ENCODE results near the gene RFX6.
"Not testable (repeated sequence)": the region's sequence is repeated elsewhere in the genome, so short reads cannot be mapped to it uniquely, and the experiment has no call there.

The RFX6 gene, protein sequence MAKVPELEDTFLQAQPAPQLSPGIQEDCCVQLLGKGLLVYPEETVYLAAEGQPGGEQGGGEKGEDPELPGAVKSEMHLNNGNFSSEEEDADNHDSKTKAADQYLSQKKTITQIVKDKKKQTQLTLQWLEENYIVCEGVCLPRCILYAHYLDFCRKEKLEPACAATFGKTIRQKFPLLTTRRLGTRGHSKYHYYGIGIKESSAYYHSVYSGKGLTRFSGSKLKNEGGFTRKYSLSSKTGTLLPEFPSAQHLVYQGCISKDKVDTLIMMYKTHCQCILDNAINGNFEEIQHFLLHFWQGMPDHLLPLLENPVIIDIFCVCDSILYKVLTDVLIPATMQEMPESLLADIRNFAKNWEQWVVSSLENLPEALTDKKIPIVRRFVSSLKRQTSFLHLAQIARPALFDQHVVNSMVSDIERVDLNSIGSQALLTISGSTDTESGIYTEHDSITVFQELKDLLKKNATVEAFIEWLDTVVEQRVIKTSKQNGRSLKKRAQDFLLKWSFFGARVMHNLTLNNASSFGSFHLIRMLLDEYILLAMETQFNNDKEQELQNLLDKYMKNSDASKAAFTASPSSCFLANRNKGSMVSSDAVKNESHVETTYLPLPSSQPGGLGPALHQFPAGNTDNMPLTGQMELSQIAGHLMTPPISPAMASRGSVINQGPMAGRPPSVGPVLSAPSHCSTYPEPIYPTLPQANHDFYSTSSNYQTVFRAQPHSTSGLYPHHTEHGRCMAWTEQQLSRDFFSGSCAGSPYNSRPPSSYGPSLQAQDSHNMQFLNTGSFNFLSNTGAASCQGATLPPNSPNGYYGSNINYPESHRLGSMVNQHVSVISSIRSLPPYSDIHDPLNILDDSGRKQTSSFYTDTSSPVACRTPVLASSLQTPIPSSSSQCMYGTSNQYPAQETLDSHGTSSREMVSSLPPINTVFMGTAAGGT

DNA sequence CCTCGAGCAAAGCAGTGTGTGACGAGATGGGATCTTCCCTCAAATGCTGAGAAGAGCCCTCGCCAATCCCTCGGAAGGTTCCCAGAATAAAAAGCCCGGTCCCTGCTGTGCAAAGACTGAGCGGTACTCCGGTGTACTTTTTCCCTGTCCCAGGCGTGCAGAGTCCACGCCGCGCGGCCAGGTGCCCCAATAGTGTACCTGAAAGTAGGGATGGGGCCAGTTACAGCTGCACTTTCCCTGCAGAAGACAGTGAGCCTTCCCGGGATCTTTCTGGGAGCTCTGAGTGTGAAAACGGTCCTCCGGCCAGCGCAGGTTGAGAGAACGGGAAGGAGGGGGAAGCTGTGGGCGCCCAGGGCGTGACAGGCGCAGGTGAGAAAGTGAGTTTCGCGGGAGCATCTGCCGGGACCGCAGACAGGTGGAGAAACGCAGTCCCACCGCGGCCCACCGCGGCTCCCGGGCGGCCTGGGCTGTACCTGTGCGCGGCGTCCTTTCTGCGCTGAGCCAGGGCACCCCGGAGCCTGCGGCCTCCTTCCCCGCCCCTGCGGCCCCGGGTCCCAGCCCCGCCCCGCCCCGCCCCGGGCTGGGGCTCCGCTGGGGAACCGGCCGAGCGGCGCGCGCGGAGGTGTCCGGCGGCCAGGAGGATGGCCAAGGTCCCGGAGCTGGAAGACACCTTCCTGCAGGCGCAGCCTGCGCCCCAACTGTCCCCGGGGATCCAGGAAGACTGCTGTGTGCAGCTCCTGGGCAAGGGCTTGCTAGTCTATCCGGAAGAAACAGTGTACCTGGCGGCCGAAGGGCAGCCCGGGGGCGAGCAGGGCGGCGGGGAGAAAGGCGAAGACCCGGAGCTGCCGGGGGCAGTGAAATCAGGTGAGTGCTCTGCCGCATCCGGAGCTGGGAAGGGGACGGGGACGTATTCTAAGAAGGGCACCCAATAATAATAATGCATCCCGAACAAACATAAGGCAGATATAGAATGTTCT, at the start of gene RFX6:
TSS of gene RFX6 (plus strand) at position 608 of the 977 bp plus-strand sequence. CDS start at position 642, 34 bp downstream.
- DNase-seq (ENCODE audit: low spot score): peak; percentile 59

DNA sequence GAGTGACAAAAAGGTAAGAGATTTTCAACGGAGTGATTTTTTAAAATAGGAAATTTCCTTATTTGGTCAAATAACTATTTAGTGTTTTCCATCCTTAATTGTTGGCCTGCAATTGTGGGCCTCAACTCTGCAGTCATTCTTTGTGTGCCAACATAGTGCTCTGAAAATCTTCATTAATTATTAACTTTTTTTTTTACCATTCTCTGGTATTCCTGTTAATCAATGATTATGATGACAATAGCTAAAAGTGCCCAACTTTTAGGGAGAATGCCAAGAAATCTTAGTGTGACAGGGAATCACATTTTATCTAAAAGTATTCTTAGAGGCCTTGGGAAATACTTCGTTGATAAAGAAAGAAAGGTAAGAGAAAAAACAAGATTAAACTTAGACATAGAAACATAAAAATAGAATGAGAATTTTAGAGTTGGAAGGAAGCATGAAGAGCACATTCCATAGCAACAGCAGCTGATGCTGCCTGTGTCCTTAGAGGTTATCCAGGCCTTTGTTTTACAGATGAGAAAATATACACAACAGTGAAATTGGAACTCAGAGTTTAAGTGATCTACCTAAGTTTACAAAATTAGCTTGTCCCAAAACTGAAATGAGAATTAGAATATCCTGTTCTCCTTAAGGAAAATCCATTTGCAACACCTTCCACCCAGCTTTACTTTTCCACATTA, 49.3 kb upstream of the RFX6 start:
- no peak for DNase-seq (ENCODE audit: low spot score)

DNA sequence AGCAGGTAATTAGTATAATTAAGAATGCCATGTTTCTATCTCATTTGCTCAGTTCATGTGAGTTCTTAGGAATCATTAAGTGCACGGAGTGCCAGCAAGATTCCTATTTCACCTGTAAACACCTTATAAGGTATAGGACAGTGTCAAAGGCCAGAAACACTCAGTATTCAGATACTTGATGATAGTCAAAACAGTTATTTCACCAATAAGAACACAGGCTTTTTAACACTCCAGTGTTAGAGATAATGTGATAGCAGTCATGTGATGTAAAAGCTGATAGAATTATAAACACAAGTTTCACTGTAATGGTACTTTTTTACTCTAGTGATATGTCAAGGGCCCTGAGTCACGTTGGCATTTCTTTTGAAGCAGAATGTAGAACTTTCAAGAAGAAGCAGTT, 48.1 kb upstream of the RFX6 start, which contains the start of gene GPRC6A:
TSS of gene GPRC6A (minus strand) at position 101 of the 400 bp plus-strand sequence. CDS start at position 31, 70 bp downstream.
- DNase-seq (ENCODE audit: low spot score): no peak

DNA sequence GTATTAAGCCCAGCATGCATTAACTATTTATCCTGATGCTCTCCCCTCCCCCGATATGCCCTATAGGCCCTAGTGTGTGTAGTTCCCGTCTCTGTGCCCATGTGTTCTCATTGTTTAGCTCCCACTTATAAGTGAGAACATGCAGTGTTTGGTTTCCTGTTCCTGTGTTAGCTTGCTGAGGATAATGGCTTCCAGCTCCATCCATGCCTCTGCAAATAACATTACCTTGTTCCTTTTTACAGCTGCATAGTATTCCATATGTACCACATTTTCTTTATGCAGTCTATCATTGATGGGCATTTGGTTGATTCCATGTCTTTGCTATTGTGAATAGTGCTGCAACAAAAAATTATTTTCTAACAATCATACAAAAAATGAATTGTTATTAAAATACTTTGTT, 42.5 kb upstream of the RFX6 start:
- DNase-seq (ENCODE audit: low spot score): not testable (repeated sequence)

DNA sequence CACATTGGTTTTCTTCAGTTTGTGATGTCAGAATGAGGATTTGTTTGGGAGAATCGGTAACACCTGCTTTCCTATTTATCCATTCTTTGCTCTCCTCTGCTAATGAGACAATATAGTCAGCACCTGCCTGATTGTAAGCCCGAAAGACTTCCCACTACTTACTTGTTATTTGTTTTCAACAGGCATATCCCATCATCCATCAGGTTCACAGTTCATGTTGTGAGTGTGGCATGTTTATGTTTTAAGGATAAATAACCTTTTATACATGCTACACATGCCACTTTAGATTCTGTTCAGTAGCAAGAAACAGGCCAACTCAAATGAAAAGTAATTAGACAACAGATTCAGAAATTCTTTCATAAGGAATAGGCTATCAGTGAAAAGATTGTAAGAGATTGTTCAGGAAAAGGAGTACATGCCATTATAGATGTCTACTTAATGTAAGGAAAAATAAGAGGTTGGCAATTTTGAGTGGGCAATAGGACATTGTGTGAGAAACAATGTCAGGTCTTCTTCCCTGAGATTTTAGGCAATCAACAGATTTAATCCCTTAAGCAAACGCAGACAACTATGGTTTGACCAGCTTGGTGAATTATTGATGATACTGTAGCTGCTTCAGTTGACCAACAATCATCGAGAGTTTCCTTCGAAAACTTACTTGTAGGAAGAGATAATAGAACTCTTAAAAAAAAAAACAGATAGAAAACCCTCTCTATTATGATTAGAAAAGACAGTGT, 40.3 kb upstream of the RFX6 start:
- no peak for DNase-seq (ENCODE audit: low spot score)

DNA sequence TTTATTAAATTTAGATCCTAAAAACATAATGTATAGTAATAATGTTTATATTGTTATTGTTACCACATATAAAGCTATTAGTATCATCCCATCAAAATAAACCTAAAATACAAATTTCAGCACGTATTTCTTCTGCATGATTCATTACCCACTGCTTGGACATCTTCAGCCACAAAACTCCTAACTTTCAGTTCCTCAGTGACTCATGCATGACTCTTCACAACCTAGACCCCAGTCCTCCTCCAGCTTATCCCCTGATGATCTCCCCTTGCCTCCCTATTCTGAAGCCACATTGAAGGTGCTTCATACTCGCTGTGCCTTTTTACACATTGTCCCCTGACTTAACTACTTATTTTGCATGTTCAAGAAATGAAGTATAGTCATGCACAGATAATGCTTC, 37.0 kb upstream of the RFX6 start:
- no peak for DNase-seq (ENCODE audit: low spot score)

DNA sequence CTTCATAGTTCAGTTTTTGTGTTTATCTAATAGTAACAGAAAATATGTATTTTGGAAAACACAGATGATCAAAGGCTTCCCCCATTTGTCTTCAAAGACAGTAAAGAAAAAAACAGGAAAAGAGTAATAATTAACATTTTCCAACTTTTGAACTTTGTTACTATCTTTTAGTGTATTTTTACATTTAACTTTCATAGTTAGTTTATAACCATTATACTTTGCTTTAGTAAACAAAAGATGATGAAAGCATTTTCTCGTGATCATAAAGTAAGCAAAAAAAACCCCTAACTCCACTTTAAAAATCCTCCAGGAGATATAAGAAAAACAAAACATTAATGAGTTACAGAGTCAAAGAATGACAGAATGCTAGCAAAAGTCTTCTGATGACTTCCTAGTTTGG, 34.6 kb upstream of the RFX6 start:
- no peak for DNase-seq (ENCODE audit: low spot score)

DNA sequence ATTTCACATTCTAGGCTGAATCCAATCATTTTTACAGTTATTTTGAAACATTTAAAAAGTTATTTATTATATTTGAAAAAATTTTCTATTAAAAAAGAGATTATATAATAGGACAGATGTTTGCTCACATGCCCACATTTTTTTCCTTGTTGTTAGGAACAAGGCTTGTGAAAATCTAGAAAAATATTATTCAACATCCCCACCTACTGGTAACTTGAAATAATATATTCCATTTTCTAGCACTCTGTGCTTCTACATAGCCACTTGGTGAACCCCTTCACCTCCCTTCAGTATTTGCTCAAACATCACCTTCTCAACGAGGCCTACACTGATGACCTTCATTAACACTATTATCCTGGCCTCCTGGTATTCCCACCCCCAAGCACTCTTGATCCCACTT, 29.8 kb upstream of the RFX6 start:
- DNase-seq (ENCODE audit: low spot score): no peak

DNA sequence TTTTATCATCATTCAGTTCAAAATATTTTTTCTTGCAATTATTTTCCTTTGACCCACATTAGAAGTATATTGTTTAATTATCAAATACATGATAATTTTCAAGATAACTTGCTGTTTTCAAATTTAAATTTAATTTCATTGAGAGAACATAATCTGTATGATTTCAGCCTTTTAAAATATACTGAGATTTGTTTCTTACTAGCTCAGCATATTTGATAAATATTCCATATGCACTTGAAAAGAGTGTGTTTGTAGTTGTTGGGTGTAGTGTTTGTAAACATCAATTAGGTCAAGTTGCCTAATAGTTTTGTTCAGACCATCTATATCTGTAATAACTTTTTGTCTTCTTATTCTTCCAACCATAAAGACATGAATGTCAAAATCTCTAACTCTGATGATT, 19.0 kb upstream of the RFX6 start:
- DNase-seq (ENCODE audit: low spot score): no peak

DNA sequence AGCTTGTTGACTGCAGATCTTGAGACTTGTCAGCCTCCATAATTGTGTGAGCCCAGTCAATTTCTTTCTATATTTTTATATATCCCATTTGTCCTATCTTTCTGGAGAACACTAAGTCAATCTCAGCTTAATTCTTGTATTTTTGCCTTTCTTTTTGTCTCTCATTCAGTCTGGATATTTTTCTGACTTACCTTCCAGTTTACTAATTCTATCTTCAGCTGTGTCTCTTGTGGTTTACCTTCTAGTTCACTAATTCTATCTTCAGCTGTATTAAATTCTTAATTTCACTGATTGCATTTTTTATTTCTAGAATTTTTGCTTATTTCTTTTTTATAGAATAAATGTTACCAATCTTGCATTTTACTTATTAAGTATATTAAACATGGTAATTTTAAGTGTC, 17.8 kb upstream of the RFX6 start:
- no peak for DNase-seq (ENCODE audit: low spot score)

DNA sequence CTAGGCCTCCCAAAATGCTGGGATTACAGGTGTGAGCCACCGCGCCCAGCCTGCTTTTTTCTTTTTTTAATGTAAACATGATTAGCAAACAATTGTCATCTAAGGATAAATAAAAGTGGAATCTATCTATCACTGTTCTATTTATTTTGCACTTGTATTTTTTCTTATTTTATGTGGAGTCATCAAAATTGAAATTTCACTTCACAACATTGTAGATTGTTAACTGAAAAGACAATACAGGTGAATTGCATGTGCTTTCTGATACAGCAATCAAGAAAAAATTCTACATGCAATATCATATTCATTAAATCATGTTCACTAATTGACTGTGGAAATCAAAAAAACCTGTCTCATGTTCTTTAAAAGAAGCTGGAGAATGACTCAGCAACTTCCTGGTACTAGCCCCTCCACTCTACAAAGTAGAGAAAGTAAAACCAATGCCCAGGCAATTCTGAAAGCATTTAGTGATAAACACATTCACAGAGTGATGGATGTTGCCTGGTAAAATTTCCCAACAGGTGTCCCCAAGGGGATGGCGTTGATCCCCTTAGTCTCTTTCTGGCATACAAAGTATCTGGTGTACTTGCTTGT, 10.7 kb upstream of the RFX6 start:
- DNase-seq (ENCODE audit: low spot score): no peak

DNA sequence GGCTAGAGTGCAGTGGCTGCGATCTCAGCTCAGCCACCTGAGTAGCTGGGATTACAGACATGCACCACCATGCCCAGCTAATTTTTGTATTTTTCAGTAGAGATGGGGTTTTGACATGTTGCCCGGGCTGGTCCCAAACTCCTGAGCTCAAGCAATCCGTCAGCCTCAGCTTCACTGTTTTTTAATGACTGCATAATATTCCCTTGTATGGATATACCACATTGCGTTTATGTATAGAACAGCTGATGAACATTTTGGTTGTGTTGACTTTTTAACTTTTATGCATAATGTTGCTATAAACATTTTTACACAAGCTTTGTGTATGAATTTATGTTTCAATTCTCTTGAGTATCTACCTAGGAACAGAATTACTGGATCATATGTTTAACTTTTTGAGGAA, 4.3 kb upstream of the RFX6 start:
- no peak for DNase-seq (ENCODE audit: low spot score)

DNA sequence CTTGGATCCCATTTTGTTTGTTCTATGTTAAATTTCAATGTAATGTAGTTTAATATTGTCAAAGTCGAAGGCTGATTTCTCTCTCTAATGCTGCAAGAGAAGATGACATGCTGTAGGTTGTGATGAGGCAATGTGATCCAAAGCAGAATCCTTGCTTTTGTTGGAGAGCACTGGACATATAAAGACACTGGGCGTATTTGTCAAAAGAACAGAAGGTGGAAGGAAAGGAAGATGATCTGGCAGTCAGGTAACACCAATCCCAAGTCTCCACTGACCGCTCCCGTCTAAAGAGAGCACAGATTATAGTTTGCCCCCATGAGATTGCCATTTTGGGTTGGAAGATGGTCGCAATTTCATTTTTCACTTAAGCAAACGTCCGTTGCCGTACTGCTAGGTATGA, 935 bp upstream of the RFX6 start:
- DNase-seq (ENCODE audit: low spot score): no peak

DNA sequence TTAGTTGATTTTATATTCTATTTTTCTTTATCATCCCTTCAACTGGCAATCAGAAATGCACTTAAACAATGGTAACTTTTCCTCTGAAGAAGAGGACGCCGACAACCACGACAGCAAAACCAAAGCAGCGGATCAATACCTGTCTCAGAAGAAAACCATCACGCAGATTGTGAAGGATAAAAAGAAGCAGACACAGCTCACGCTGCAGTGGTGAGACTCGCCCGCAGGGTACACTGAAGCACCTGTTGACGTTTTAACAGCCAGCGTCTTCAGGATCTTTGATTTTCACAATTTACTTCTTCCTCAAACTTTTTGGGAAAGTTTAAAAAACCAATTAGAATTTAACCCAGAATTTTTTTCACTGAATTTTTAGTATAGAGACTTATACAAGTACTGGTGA, 701 bp downstream of the RFX6 start:
- DNase-seq (ENCODE audit: low spot score): no peak

DNA sequence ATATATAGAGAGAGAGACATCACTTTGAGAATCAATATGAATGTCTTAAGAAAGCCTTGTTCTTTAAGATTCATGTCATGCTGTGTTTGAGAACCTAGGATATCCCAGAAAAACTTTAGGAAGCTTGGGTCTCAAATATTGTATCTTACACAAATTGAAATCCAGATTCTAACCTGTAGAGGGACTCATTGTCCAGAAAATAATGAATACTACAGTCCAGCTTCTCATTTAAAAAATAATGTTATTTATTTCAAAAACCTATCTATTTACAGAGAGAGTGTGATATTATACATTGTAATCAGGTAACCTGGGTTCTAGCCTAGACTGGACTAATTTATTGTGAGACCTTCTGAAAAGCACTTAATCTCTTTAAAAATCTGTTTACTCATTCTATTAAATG, 4.2 kb downstream of the RFX6 start:
- no peak for DNase-seq (ENCODE audit: low spot score)

DNA sequence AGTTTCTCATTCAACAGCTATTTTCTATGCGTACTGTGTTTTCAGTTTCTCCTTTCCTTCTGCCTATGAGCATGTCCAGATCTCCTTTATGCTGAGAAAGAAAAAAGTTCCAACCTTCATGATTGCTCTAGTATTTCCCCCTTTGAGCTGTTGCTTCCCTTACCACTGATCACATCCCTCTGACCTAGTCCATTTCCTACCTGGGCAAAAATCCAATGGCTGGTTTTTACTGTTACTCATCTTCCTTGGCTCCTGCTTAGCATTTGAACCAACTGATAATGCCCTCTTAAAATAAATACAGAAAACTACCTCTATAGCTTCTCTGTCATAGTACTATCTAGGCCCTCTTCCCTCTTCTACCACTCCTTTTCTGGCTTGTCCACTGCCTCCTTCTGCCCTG, 6.0 kb downstream of the RFX6 start:
- DNase-seq (ENCODE audit: low spot score): no peak

DNA sequence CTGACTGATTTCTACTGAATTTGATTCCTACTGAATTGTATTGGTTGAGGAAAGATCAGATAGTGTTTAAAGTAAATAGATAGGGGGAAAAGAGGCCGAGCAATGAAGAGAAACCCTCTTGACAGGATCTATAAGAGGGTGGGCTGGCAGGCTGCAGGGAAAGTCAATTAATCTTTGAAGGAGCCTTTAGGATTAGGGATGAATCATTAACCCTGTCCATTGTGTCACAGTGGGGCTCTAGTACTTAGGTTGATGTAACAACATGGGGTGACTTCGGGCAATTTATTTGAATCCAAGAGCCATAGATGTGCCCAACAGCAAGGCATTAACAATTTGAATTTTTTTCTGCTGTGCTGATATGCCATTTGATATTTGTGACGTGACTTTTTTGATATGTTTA, 7.5 kb downstream of the RFX6 start:
- DNase-seq (ENCODE audit: low spot score): no peak

DNA sequence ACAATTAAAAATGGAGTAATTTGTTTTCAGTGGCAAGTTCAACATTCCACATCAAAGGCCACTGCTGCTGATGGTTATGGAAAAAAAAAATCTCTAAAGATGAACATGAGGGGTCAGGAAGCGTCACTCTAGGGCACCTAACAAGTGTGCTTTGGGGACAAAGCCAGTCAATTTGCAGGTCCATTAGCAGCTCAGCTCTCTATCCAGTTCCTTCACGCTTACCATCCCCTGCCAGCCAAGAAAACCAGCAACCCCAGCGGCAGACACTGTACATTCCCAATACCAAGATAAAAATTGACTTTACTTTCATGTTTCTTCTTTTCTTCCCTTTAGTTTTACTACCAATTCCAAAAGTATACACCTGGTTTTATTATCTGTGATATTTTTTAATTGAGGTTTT, 10.1 kb downstream of the RFX6 start:
- DNase-seq (ENCODE audit: low spot score): no peak

DNA sequence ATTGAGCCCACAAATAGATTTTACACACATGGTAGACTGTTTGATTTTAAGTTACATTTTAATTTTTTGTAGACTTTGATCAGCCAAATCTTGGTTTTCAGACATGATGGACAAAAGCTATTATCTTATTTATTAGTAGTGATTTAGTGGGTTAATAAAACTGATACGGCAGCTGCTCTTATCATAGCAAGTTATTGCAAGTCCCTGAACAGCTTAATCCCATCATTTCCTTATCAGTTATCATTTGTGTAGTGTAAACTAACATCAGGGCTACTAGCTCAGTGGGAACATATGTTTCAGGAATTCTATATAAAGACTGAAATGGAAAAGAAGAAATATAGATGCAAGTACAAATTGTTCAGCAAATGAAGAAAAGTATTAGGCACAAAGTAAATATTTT, 10.9 kb downstream of the RFX6 start:
- no peak for DNase-seq (ENCODE audit: low spot score)

DNA sequence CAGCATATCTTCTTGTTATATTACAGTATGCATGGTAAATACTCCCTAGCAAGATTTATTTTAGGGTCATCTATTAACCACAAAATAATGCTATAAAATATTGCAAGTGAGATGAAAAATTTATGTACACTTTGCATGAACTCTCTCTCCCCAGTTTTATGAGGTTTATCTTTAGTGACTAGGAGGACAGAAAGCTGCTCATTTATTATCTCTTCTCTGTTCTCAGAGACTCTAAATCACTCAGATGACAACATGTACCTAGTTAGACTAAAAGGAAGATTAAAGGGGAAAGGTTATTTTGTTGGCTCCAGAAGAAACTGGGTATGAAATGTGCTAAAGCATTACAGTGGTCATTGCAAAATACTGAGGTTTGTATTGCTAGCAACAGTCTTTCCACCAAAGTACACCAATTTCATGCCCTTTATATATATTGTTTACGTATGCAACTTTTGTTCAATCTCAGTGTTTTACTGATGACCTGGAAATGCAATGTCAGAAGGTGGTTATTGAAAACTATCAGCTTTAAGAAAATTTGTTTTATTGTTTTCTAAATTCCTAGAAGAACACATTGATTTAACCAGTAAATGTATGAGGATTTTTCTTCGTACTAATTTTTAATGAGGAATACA, 11.8 kb downstream of the RFX6 start:
- DNase-seq (ENCODE audit: low spot score): no peak

Data from ecto neural progenitor cell (in vitro differentiated cells).